Liver (tissue), 9 donors: ENCODE data around the gene KSR2. TPM values are rescaled to one million over a fixed set of nuclear protein-coding genes. Genes with fewer than 3 reads are reported as not detected.

Source experiments
- DNase-seq: peaks from one replicate; pipeline ENCODE4 v3.0.0-alpha.2; 2017; ENCODE audit warnings: low spot score
- H3K27ac ChIP-seq, 2 donors: one replicate each; pipeline ENCODE4 v1.7.0; 2013; ENCODE audit warnings: inconsistent platforms in 2 of 2, low read length in 2 of 2, control low read depth in 1 of 2, low read depth in 1 of 2, mild to moderate bottlenecking in 1 of 2
- H3K27me3 ChIP-seq, 4 donors: one replicate each; pipeline versions ENCODE4 v1.6.1 to v1.7.0; 2013; ENCODE audit warnings: low read length in 3 of 4, inconsistent platforms in 1 of 4, mild to moderate bottlenecking in 1 of 4, moderate library complexity in 1 of 4; ENCODE audit not compliant: control insufficient read depth in 4 of 4, insufficient read depth in 4 of 4
- H3K36me3 ChIP-seq, 4 donors: one replicate each; pipeline versions ENCODE4 v1.6.1 to v1.7.0; 2013; ENCODE audit warnings: low read length in 3 of 4, mild to moderate bottlenecking in 3 of 4, low read depth in 1 of 4, moderate library complexity in 1 of 4; ENCODE audit not compliant: control insufficient read depth in 4 of 4, insufficient read depth in 3 of 4
- H3K4me1 ChIP-seq, 4 donors: one replicate each; pipeline versions ENCODE4 v1.6.1 to v1.7.0; 2013; ENCODE audit warnings: low read length in 3 of 4, mild to moderate bottlenecking in 3 of 4, moderate library complexity in 1 of 4; ENCODE audit not compliant: control insufficient read depth in 4 of 4, insufficient read depth in 4 of 4
- H3K4me3 ChIP-seq, 3 donors: one replicate each; pipeline versions ENCODE4 v1.6.1 to v1.7.0; 2013; ENCODE audit warnings: low read length in 3 of 3, control low read depth in 1 of 3, low read depth in 1 of 3, mild to moderate bottlenecking in 1 of 3
- H3K9ac ChIP-seq, 2 donors: one replicate each; pipeline ENCODE4 v1.7.0; 2013; ENCODE audit warnings: low read length in 2 of 2, mild to moderate bottlenecking in 2 of 2, moderate library complexity in 2 of 2, control low read depth in 1 of 2, low read depth in 1 of 2
- H3K9me3 ChIP-seq, 4 donors: one replicate each; pipeline versions ENCODE4 v1.6.1 to v1.7.0; 2013; ENCODE audit warnings: low read length in 3 of 4; ENCODE audit not compliant: control insufficient read depth in 4 of 4
- ATF3 ChIP-seq: IDR thresholded peaks from 2 replicates; pipeline ENCODE4 v1.6.1; 2016; ENCODE audit warnings: antibody characterized with exemption
- CTCF ChIP-seq: fragments of 150-350 bp; IDR thresholded peaks from 2 replicates; pipeline ENCODE4 v1.5.1; 2017; ENCODE audit warnings: improper control_type of control experiment, low read depth, low read length; ENCODE audit not compliant: missing input control
- EGR1 ChIP-seq, 2 donors: IDR thresholded peaks; 2 replicates each; pipeline ENCODE4 v1.6.1; 2016 to 2018; ENCODE audit warnings: antibody characterized with exemption in 2 of 2, low read depth in 2 of 2
- FOXA1 ChIP-seq: IDR thresholded peaks from 2 replicates; pipeline ENCODE4 v1.6.1; 2016; ENCODE audit warnings: antibody characterized with exemption
- FOXA2 ChIP-seq: IDR thresholded peaks from 2 replicates; pipeline ENCODE4 v1.6.1; 2016; ENCODE audit warnings: antibody characterized with exemption
- GABPA ChIP-seq, 2 donors: IDR thresholded peaks in 1 of 2; conservative IDR thresholded peaks in 1 of 2; 2 replicates each; pipeline ENCODE4 v1.6.1; 2016; ENCODE audit warnings: antibody characterized with exemption in 2 of 2, mild to moderate bottlenecking in 1 of 2, moderate library complexity in 1 of 2
- HNF4A ChIP-seq, 2 donors: conservative IDR thresholded peaks; 2 replicates each; pipeline ENCODE4 v1.6.1; 2016; ENCODE audit warnings: antibody characterized with exemption in 2 of 2, mild to moderate bottlenecking in 2 of 2
- HNF4G ChIP-seq: IDR thresholded peaks from 2 replicates; pipeline ENCODE4 v1.6.1; 2016; ENCODE audit warnings: antibody characterized with exemption
- MAX ChIP-seq: IDR thresholded peaks from 2 replicates; pipeline ENCODE4 v1.6.1; 2016; ENCODE audit warnings: antibody characterized with exemption
- NR2F2 ChIP-seq: IDR thresholded peaks from 2 replicates; pipeline ENCODE4 v1.6.1; 2016; ENCODE audit warnings: antibody characterized with exemption
- RXRA ChIP-seq, 2 donors: IDR thresholded peaks; 2 replicates each; pipeline ENCODE4 v1.6.1; 2017 to 2018; ENCODE audit warnings: antibody characterized with exemption in 2 of 2, mild to moderate bottlenecking in 1 of 2
- SP1 ChIP-seq: IDR thresholded peaks from 2 replicates; pipeline ENCODE4 v1.6.1; 2018; ENCODE audit warnings: antibody characterized with exemption, mild to moderate bottlenecking
- TAF1 ChIP-seq: conservative IDR thresholded peaks from 2 replicates; pipeline ENCODE4 v1.6.1; 2016; ENCODE audit warnings: antibody characterized with exemption, mild to moderate bottlenecking
- YY1 ChIP-seq: IDR thresholded peaks from 2 replicates; pipeline ENCODE4 v1.6.1; 2016; ENCODE audit warnings: antibody characterized with exemption, mild to moderate bottlenecking
- ZBTB33 ChIP-seq: IDR thresholded peaks from 2 replicates; pipeline ENCODE4 v1.6.1; 2016; ENCODE audit warnings: antibody characterized with exemption
- WGBS: extraction: QIAGEN DNeasy Blood & Tissue Kit; methylation state at CpG from one replicate; pipeline ENCODE4 v1.1.7; 2013; 5-methylcytosine and 5-hydroxymethylcytosine counted together
- polyA plus RNA-seq, 2 donors: library from polyadenylated mRNA; stranded (reverse) in 1 of 2; unstranded in 1 of 2; fragments of 200-250 nt in 1 of 2; fragments of >200 nt in 1 of 2; fragmentation: Nextera tagmentation in 1 of 2; extraction: Ambion mirVana in 1 of 2; gene quantifications; one replicate each; pipeline versions ENCODE4 v1.2.1 to v1.2.3, GENCODE V29; 2013 to 2015
- total RNA-seq, 2 donors: library from RNA; depleted of rRNA; stranded (reverse); fragments of >200 nt; gene quantifications; one replicate each; pipeline ENCODE4 v1.2.3, GENCODE V29; 2014
- donor health status: healthy.
- donor health status: healthy.
- donor health status: healthy.
- donor health status: healthy.
- donor health status: healthy.

Gene KSR2
- total and polyA plus RNA-seq, 4 donors, result under 0.01 to 0.02 (median under 0.01) TPM; not detected in 1

GRCh38 chr12:117561990-117562389 is 406.8 kb downstream of the KSR2 start:
- 55% methylated on average over 2 of the region's 2 CpGs for WGBS
- Histone ChIP-seq H3K27ac (no peak overlapping the region), H3K4me1 (no peaks in the 10 kb centered on the region), H3K36me3 (no peaks in the 10 kb centered on the region), H3K27me3 (peaks cover 0 to 2% (median 0%) of the 10 kb centered on the region in 4 donors), H3K9me3 (no peaks in the 10 kb centered on the region), H3K9ac (no peak overlapping the region), H3K4me3 (no peak overlapping the region)
- TF ChIP-seq MAX, result no peak
- TF ChIP-seq ZBTB33, result no peak
- TF ChIP-seq HNF4A (conservative IDR thresholded peaks at IDR 0.05), result no peak
- TF ChIP-seq FOXA1, result no peak
- no peak for TF ChIP-seq ATF3
- no peak for TF ChIP-seq TAF1
- no peak for TF ChIP-seq EGR1 (IDR thresholded peaks at IDR 0.05; ENCODE audit: low read depth in 2 of 2)
- no peak for TF ChIP-seq GABPA (IDR thresholded peaks at IDR 0.05 in 1 of 2, conservative IDR thresholded peaks at IDR 0.05 in 1 of 2)
- no peak for TF ChIP-seq FOXA2
- TF ChIP-seq HNF4G, result no peak
- no peak for TF ChIP-seq YY1
- DNase-seq, result no peak

- Histone ChIP-seq H3K27ac (no peak overlapping the region), H3K4me3 (no peak overlapping the region), H3K9me3 (no peaks in the 10 kb centered on the region), H3K27me3 (peaks cover 0 to 2% (median 0%) of the 10 kb centered on the region in 4 donors), H3K36me3 (no peaks in the 10 kb centered on the region), H3K4me1 (no peaks in the 10 kb centered on the region), H3K9ac (no peak overlapping the region)
- TF ChIP-seq MAX (no peak), YY1 (no peak), HNF4G (no peak), NR2F2 (no peak), RXRA (IDR thresholded peaks at IDR 0.05) (no peak), EGR1 (IDR thresholded peaks at IDR 0.05; ENCODE audit: low read depth in 2 of 2) (no peak), FOXA2 (no peak), FOXA1 (no peak), GABPA (IDR thresholded peaks at IDR 0.05 in 1 of 2, conservative IDR thresholded peaks at IDR 0.05 in 1 of 2) (no peak), SP1 (no peak), TAF1 (no peak), ATF3 (no peak), CTCF (no peak), HNF4A (conservative IDR thresholded peaks at IDR 0.05) (no peak)
- no peak for DNase-seq
Measured at GRCh38 chr12:117559978-117560377, 408.8 kb downstream of the KSR2 start.
